ENCODE data around the gene TBC1D16. TPM values are rescaled to one million over a fixed set of nuclear protein-coding genes. Genes with fewer than 3 reads are reported as not detected.
A peak's percentile ranks its signal among the peaks of the same experiment; 100 is the strongest.

The TBC1D16 gene
- total RNA-seq, 1 experiment from 2014 or later = 55.4 TPM

GRCh38 chr17:80070375-80071115 lies 34.9 kb upstream of the TBC1D16 start:
- intact Hi-C loops (cut with micrococcal nuclease; ENCODE audit: unreplicated experiment) = no loop called here
- H3K9me3 Mint-ChIP-seq (ENCODE audit: unreplicated experiment) = no peaks in the 10 kb centered on the region
- Histone ChIP-seq H3K27me3 (replicated peaks; ENCODE audit: control insufficient read depth, insufficient read depth, low read length) (no peaks in the 10 kb centered on the region), H3K9me3 (no peaks in the 10 kb centered on the region), H3K4me3 (ENCODE audit: low read depth, low read length) (no peak overlapping the region), H3K4me1 (0 out of 2 replicates have a peak, but pooled peaks cover 9% of the 10 kb centered on the region), H3K36me3 (ENCODE audit: control insufficient read depth, insufficient read depth, low read length) (no peaks in the 10 kb centered on the region)
- peaks cover 5% of the 10 kb centered on the region for H3K4me1 Mint-ChIP-seq (ENCODE audit: low read depth, unreplicated experiment)
- no peak for DNase-seq
- no peaks in the 10 kb centered on the region for H3K36me3 Mint-ChIP-seq (ENCODE audit: insufficient read depth, unreplicated experiment)
- no peaks in the 10 kb centered on the region for H3K27me3 Mint-ChIP-seq (ENCODE audit: insufficient read depth, unreplicated experiment)
- ChIA-PET POLR2A (no interaction called here), CTCF (no interaction called here)
- TF ChIP-seq CTCF (IDR thresholded peaks at IDR 0.05; ENCODE audit: insufficient read depth in 1 of 2, low read depth in 1 of 2, low read length in 1 of 2, severe bottlenecking in 1 of 2, unreplicated experiment in 1 of 2) = no peak
- BruUV-seq (replicated peaks) = no TSS peak
- no peak overlapping the region for H3K27ac Mint-ChIP-seq (ENCODE audit: unreplicated experiment)
- H3K4me3 Mint-ChIP-seq (ENCODE audit: unreplicated experiment) = no peak overlapping the region

DNA sequence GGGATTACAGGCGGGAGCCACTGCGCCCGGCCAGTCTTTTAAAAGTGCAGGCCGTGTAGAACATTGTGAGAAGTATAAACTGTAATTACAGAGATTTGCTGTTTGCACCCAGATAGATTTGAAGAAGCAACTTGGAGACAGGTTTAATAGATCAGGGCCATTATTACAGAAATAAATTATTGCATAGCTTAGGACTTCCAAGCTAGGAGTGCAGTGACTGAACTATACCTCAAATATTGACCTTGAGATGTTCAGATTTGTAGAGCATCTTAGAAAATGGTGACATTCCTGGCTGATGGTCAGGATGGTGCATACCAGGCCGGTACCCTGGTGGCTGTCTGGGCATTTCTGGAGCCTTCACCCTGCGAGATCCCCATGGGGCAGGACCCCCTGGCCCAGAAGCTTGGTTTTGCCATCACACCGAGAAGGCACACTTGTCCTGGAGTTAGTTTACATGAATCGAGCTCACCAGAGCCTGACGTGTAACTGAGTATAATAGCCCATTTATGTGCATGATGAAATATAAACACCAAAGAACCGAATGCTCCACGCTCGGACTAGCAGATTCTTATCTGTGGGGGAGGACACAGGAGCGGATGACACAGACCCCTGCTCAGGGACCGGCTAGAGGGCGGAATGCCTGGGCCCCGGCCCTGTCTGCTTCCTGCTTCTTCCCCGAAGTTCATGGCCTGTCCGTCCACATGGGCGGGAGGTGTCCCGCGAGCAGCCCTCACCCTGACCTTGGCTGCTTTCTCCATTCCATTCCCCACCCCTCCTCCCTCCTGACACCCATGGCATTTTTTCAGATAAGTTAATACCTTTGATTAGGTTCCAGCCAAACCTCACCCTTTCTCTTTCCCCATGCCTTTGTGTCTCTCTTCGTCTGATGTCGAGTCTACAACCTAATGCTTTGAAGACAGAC lies 32.9 kb upstream of the TBC1D16 start:
- peak in 1 of 2 experiments; percentile 46 for DNase-seq
- Histone ChIP-seq H3K4me3 (ENCODE audit: low read depth, low read length) (no peak overlapping the region), H3K9me3 (no peaks in the 10 kb centered on the region), H3K27me3 (replicated peaks; ENCODE audit: control insufficient read depth, insufficient read depth, low read length) (no peaks in the 10 kb centered on the region), H3K4me1 (0 out of 2 replicates have a peak, but pooled peaks cover 9% of the 10 kb centered on the region), H3K36me3 (ENCODE audit: control insufficient read depth, insufficient read depth, low read length) (no peaks in the 10 kb centered on the region)
- ChIA-PET POLR2A (no interaction called here), CTCF (no interaction called here)
- Mint-ChIP-seq H3K9me3 (ENCODE audit: unreplicated experiment) (no peaks in the 10 kb centered on the region), H3K36me3 (ENCODE audit: insufficient read depth, unreplicated experiment) (no peaks in the 10 kb centered on the region), H3K4me3 (ENCODE audit: unreplicated experiment) (no peak overlapping the region), H3K4me1 (ENCODE audit: low read depth, unreplicated experiment) (peaks cover 5% of the 10 kb centered on the region), H3K27me3 (ENCODE audit: insufficient read depth, unreplicated experiment) (no peaks in the 10 kb centered on the region), H3K27ac (ENCODE audit: unreplicated experiment) (no peak overlapping the region)
- no TSS peak for BruUV-seq (replicated peaks)
- intact Hi-C loops (cut with micrococcal nuclease; ENCODE audit: unreplicated experiment) = no loop called here
- no peak for TF ChIP-seq CTCF (IDR thresholded peaks at IDR 0.05; ENCODE audit: insufficient read depth in 1 of 2, low read depth in 1 of 2, low read length in 1 of 2, severe bottlenecking in 1 of 2, unreplicated experiment in 1 of 2)

DNA sequence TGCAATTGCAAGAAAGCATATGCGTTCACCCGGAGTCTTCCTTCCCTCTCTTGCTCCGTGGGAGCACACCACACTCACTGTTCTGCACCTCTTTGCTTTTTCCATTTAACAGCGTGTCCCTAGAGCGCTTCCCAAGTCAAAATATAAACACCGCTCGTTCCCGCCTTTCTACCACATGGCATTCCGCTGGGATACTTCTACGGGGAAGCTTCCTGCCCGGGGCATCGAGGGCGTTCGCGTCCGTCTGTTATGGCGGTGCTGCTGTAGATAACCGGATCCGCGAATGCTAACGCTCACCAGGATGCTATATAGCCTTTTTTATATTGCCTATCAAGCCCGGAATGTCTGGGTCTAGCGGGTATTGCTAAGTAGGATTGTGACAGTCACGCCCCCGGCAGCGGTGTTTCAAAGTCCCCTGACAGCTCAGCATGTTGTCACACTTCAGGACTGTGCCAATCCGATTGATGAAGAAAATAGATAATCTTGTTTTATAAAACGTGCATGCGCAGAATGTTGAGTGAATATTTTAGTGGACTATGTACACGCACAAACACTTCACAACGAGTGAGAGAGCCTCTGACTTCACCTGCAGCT lies 31.8 kb upstream of the TBC1D16 start:
- ChIA-PET POLR2A (no interaction called here), CTCF (no interaction called here)
- BruUV-seq (replicated peaks) = no TSS peak

More for the DNA sequence above, 31.8 kb upstream of the TBC1D16 start:
- Histone ChIP-seq H3K27me3 (replicated peaks; ENCODE audit: control insufficient read depth, insufficient read depth, low read length) (no peaks in the 10 kb centered on the region), H3K36me3 (ENCODE audit: control insufficient read depth, insufficient read depth, low read length) (no peaks in the 10 kb centered on the region), H3K4me3 (ENCODE audit: low read depth, low read length) (no peak overlapping the region), H3K9me3 (no peaks in the 10 kb centered on the region), H3K4me1 (0 out of 2 replicates have a peak, but pooled peaks cover 9% of the 10 kb centered on the region)
- no peaks in the 10 kb centered on the region for H3K36me3 Mint-ChIP-seq (ENCODE audit: insufficient read depth, unreplicated experiment)
- no peak overlapping the region for H3K4me3 Mint-ChIP-seq (ENCODE audit: unreplicated experiment)
- no peak for TF ChIP-seq CTCF (IDR thresholded peaks at IDR 0.05; ENCODE audit: insufficient read depth in 1 of 2, low read depth in 1 of 2, low read length in 1 of 2, severe bottlenecking in 1 of 2, unreplicated experiment in 1 of 2)
- intact Hi-C loops (cut with micrococcal nuclease; ENCODE audit: unreplicated experiment) = no loop called here
- no peak for DNase-seq
- H3K27me3 Mint-ChIP-seq (ENCODE audit: insufficient read depth, unreplicated experiment) = no peaks in the 10 kb centered on the region
- H3K9me3 Mint-ChIP-seq (ENCODE audit: unreplicated experiment) = no peaks in the 10 kb centered on the region
- no peak overlapping the region for H3K27ac Mint-ChIP-seq (ENCODE audit: unreplicated experiment)
- H3K4me1 Mint-ChIP-seq (ENCODE audit: low read depth, unreplicated experiment) = peaks cover 5% of the 10 kb centered on the region
